OCI-LY3 (cell line): ENCODE measurements around the gene USP32.

ENCODE experiments used
- H2AFZ ChIP-seq: fragments of 200-600, 300-600 bp; shearing (Covaris generic); 2 replicates; pipeline ENCODE4 v1.6.0; 2014; ENCODE audit warnings: antibody characterized with exemption, low read depth, low read length
- H3K27ac ChIP-seq: fragments of 200-600, 300-600 bp; sonication (generic); 2 replicates; pipeline ENCODE4 v1.5.1; 2014; ENCODE audit warnings: mild to moderate bottlenecking, low read length, moderate library complexity, mixed read lengths
- H3K27me3 ChIP-seq: fragments of 200-600, 300-600 bp; sonication (generic); 2 replicates; pipeline ENCODE4 v1.6.1; 2014; ENCODE audit warnings: low read depth, low read length, mixed read lengths
- H3K36me3 ChIP-seq: fragments of 200-600, 300-600 bp; sonication (generic); replicated peaks from 2 replicates; pipeline ENCODE3; 2014; ENCODE audit warnings: low read depth, low read length, mixed read lengths
- H3K4me1 ChIP-seq: fragments of 300-600, 200-600 bp; sonication (generic); 2 replicates; pipeline ENCODE4 v1.6.1; 2014; ENCODE audit warnings: low read length, mixed read lengths
- H3K4me2 ChIP-seq: fragments of 200-600, 300-600 bp; sonication (generic); 2 replicates; pipeline ENCODE4 v1.6.1; 2014; ENCODE audit warnings: low read length, mixed read lengths
- H3K4me3 ChIP-seq: fragments of 300-600, 200-600 bp; sonication (generic); 2 replicates; pipeline ENCODE4 v1.5.1; 2014; ENCODE audit warnings: antibody characterized with exemption, mild to moderate bottlenecking, low read length, moderate library complexity
- H3K79me2 ChIP-seq: fragments of 300-600, 200-600 bp; shearing (Covaris generic); 2 replicates; pipeline ENCODE4 v1.6.1; 2014; ENCODE audit warnings: mild to moderate bottlenecking, low read length, mixed read lengths
- H3K9ac ChIP-seq: fragments of 300-600, 200-600 bp; shearing (Covaris generic); 2 replicates; pipeline ENCODE4 v1.6.0; 2014; ENCODE audit warnings: mild to moderate bottlenecking, low read length, moderate library complexity
- H3K9me3 ChIP-seq: fragments of 200-600, 300-600 bp; shearing (Covaris generic); 2 replicates; pipeline ENCODE4 v1.6.1; 2014; ENCODE audit warnings: low read length, mixed read lengths; ENCODE audit not compliant: insufficient read depth
- H4K20me1 ChIP-seq: fragments of 200-600, 300-600 bp; sonication (generic); 2 replicates; pipeline ENCODE4 v1.6.1; 2016; ENCODE audit warnings: low read length, mixed read lengths; ENCODE audit not compliant: insufficient read depth
- EZH2phosphoT487 ChIP-seq: fragments of 200-600 bp; shearing (Covaris generic); IDR thresholded peaks from 2 replicates; pipeline ENCODE4 v1.6.1; 2018; ENCODE audit warnings: antibody characterized with exemption, mixed run types, low read depth
- TF ChIP-seq, protein P1 (sequence below): fragments of 200-600, 300-600 bp; sonication (generic); IDR thresholded peaks from 2 replicates; pipeline ENCODE4 v1.5.1; 2014; ENCODE audit warnings: antibody characterized with exemption, low read length, low read depth

The USP32 gene

DNA sequence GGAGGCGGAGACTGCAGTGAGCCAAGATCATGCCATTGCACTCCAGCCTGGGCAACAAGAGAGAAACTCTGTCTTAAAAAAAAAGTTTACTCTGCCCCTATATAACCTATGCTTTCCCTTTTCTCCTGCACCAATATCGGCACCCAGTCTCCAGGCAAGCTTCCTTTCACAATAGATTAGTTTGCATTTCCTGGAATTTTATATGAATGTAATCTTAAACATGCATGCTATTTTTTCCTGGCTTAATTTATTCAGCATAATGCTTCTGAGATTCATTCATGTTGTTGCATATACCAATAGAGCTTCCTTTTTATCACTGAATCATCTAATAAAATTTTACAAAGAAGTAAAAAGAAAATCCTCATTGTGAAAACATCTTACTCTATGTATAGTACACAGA, 59.4 kb downstream of the USP32 start:
- H3K27ac ChIP-seq: no peak overlapping the region
- H2AFZ ChIP-seq: no peak overlapping the region
- H3K9ac ChIP-seq: no peak overlapping the region
- H3K4me1 ChIP-seq: no peaks in the 10 kb centered on the region
- H3K4me2 ChIP-seq: no peak overlapping the region
- peaks cover 9% of the 10 kb centered on the region for H3K36me3 ChIP-seq
- TF ChIP-seq EZH2phosphoT487: no peak
- TF ChIP-seq, protein P1, sequence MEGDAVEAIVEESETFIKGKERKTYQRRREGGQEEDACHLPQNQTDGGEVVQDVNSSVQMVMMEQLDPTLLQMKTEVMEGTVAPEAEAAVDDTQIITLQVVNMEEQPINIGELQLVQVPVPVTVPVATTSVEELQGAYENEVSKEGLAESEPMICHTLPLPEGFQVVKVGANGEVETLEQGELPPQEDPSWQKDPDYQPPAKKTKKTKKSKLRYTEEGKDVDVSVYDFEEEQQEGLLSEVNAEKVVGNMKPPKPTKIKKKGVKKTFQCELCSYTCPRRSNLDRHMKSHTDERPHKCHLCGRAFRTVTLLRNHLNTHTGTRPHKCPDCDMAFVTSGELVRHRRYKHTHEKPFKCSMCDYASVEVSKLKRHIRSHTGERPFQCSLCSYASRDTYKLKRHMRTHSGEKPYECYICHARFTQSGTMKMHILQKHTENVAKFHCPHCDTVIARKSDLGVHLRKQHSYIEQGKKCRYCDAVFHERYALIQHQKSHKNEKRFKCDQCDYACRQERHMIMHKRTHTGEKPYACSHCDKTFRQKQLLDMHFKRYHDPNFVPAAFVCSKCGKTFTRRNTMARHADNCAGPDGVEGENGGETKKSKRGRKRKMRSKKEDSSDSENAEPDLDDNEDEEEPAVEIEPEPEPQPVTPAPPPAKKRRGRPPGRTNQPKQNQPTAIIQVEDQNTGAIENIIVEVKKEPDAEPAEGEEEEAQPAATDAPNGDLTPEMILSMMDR: no peak
- no peaks in the 10 kb centered on the region for H3K27me3 ChIP-seq
- H3K4me3 ChIP-seq: no peak overlapping the region
- H3K9me3 ChIP-seq: no peaks in the 10 kb centered on the region
- no peaks in the 10 kb centered on the region for H4K20me1 ChIP-seq
- no peaks in the 10 kb centered on the region for H3K79me2 ChIP-seq

DNA sequence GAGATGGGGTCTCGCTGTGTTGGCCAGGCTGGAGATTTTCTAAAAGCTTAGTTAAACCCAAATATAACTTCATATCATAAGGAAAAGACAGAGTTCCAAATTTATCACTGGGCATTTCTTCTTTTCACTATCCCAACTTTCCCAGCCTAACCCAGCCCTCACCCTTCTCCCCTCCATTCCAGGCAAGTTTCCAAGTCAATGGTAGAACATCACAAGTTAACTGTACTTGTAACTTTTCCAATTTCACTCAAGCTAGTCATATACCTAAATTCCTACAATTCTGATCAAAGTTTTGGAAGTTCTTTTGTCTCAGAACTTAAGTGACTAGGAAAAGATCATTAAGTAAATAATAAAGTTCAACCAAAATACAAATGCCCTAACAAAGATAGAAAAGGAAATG, 61.2 kb downstream of the USP32 start:
- Histone ChIP-seq H3K4me1 (no peaks in the 10 kb centered on the region), H3K79me2 (no peaks in the 10 kb centered on the region), H2AFZ (no peak overlapping the region), H4K20me1 (no peaks in the 10 kb centered on the region), H3K9ac (no peak overlapping the region), H3K27ac (no peak overlapping the region), H3K4me3 (no peak overlapping the region), H3K27me3 (no peaks in the 10 kb centered on the region), H3K9me3 (no peaks in the 10 kb centered on the region), H3K4me2 (no peak overlapping the region), H3K36me3 (peaks cover 9% of the 10 kb centered on the region)
- TF ChIP-seq, protein P1: no peak
- no peak for TF ChIP-seq EZH2phosphoT487

DNA sequence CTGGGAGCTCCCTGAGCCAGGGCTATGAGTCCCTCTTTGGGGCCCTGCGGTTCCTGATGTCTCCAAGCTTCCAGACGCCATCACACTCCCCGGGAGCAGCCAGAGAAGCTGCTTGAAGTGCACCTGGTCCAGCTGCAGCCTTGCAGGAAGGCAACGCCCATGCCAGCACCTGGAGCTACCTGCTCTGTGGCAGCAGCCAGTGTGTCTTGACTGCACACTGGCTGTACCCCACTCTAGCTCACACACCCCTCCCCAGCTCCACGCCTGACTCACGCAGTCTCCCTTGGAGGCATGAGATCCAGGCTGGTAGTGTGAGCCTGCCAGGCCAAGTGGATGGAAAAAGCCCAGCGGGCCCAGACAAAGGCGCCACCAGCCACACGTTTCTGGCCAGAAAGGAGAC, 63.3 kb downstream of the USP32 start:
- H3K4me1 ChIP-seq: no peaks in the 10 kb centered on the region
- H3K9ac ChIP-seq: no peak overlapping the region
- TF ChIP-seq, protein P1: no peak
- TF ChIP-seq EZH2phosphoT487: no peak
- H3K36me3 ChIP-seq: peaks cover 9% of the 10 kb centered on the region
- no peaks in the 10 kb centered on the region for H4K20me1 ChIP-seq
- H3K4me3 ChIP-seq: no peak overlapping the region
- no peaks in the 10 kb centered on the region for H3K9me3 ChIP-seq
- H3K27ac ChIP-seq: no peak overlapping the region
- no peak overlapping the region for H2AFZ ChIP-seq
- no peaks in the 10 kb centered on the region for H3K79me2 ChIP-seq
- H3K4me2 ChIP-seq: no peak overlapping the region
- no peaks in the 10 kb centered on the region for H3K27me3 ChIP-seq

DNA sequence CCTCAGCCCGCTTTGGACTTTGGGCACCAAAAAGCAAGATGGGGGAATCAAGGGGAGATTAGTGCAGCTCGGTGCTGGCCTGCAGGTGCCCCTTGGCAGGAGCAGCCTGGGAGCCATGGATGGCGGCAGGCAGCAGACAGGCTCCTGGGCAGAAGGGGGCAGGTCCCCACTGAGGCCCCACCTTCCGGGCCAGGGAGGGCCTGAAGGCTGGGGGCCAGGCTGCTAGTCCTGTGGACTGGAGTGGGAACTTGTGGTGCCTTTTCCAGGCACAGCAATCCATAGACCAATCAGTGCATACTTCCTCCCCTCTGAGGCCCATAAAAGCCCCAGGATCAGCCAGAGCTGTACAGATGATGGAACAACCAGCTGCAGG, 64.0 kb downstream of the USP32 start:
- no peaks in the 10 kb centered on the region for H3K9me3 ChIP-seq
- no peaks in the 10 kb centered on the region for H4K20me1 ChIP-seq
- no peak overlapping the region for H3K4me3 ChIP-seq
- no peak overlapping the region for H2AFZ ChIP-seq
- H3K9ac ChIP-seq: no peak overlapping the region
- H3K27ac ChIP-seq: no peak overlapping the region
- no peak overlapping the region for H3K4me2 ChIP-seq
- H3K79me2 ChIP-seq: no peaks in the 10 kb centered on the region
- H3K27me3 ChIP-seq: no peaks in the 10 kb centered on the region
- no peak for TF ChIP-seq EZH2phosphoT487
- TF ChIP-seq, protein P1: no peak
- H3K4me1 ChIP-seq: no peaks in the 10 kb centered on the region
- peaks cover 9% of the 10 kb centered on the region for H3K36me3 ChIP-seq
